GM19467 (cell line): Measurements from ENCODE around the gene BARX1.
"Not testable (repeated sequence)": the region's sequence is repeated elsewhere in the genome, so short reads cannot be mapped to it uniquely, and the experiment has no call there.

ENCODE experiments used
- ATAC-seq: cut with Tn5 transposase; IDR thresholded peaks from one replicate; pipeline ENCODE4 v1.9.1; 2021; ENCODE audit warnings: mild to moderate bottlenecking, moderate library complexity; ENCODE audit not compliant: unreplicated experiment

BARX1 gene

DNA sequence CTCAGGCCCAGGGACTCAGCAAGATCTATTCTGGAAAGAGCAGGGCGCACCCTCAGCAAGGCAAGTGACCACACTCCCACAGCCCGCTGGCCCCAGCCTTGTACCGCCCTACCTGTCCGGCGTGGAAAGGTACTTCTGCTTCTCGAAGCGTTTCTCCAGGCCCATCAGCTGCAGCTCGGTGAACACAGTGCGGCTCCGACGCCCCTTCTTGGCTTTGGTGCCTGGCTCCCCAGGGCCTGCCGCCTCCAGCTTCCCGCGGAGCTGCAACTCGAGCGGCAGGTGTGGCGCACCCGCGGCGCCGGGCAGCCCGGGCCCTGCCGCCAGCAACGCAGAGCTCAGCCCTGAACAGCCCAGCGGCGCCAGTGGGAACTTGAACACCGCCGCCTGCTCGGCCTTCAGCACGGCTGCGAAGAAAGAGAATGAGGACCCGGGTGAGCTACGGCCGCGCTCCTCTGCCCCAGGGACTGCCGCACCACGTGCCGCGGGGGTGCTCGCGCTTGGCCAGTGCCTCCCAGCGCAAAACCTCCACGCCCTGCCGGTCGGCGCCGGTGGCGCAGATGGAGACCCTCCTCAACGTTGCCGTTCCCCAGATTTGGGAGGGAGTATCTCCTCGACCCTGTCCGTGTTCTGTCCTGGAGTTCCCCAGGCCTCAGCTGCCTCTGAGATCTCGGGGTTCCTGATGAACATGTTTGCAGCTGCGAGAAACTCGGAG lies 2.2 kb downstream of the BARX1 start:
- ATAC-seq: no peak

DNA sequence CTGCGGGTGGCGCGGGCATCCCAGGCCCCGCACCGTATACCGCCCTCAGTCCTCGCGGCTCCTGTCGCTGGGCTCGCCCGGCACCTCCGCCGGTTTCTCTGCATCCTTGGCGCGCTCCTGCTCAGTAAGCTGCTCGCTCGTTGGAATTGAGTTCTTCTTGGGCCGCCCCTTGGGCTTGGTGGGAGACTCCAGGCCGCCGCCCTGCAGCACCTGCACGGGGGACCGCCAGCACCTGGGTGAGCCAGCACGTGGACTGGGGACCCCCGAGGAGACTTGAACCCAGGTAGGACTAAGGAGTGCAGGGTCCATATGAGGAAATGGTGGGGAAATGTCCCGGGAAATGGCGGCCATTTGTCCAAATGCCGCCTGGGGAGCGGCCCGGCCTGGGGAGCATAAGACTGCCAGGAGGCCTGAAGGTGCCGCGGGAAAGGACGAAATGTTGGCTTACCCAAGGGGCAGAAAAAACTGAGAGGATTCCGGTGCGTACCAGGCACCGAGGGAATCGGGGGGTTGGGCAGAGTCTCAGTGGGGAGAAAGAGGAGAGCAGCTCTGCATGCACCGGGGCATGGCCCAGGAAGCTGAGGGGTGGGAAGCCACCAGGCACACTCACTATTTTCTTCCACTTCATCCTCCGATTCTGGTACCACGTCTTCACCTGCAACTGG lies 2.9 kb downstream of the BARX1 start:
- no peak for ATAC-seq

DNA sequence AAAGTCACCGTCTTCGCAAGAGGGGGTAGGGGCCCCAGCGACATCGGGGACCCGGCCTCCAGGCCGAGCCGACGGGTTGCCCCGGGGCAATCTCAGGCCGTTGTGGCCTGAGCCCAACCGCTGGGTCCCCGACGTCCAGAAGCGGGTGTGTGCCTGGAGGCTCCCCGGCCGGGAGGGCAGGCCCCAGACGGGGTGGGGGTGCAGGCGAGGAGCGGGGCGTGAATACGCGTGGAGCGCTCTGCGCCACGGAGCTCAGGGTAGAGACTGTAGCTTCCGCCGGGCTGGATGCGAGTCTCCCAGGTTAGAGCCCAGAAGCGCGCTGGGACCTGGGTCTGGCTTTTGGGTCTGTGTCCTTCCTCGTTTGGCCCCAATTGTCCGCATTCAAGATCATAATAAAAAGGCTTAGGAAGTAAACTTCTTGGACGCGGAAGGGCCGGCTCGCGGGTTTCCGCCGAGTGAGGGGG lies 3.5 kb downstream of the BARX1 start:
- no peak for ATAC-seq

DNA sequence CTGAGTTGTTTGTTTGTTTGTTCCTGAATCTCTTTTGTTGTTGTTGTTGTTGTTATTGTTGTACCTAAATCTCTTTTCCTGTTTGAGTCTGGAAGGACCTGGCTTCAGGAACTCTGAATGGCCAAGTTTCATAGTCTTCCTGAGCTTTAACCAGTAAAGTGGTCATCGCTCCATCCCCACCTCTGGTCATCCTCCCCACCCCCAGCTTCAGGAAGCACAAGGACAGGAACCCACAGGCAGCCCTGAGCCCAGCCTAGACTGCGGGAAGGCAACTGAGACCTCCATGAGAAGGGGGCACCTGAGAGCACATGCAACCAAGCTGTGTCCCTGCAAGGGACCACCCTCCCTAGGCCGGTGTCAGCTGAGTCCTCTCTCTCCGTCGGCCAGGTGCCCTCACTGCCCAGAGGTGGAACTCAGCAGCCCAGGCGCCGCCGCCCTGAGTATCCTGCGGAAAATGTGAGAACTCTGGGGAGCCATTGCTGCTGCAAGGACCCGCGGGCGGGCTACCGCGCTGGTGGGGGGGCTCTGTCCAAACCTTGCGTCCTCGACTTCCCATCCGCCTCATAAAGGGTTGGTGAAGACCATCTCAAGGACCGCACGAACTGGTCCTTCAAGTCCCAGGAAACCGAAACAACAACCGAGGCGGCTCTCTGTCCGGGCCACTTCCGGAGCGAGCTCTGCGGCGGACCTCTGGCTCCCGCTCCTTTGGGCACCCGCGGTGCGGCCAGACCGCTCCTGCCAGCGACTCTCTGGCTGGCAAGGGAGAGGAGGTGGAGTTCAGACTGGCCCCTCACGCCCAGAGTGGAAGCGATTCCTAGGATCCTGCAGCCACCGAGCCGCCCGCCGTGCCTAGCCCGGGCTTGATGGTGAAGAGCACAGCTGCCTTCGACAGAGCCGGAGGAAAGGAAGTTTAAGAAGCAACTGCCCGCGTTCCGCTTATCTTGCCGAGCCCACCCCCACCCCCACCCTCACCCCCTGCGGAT lies 4.2 kb downstream of the BARX1 start:
- no peak for ATAC-seq

DNA sequence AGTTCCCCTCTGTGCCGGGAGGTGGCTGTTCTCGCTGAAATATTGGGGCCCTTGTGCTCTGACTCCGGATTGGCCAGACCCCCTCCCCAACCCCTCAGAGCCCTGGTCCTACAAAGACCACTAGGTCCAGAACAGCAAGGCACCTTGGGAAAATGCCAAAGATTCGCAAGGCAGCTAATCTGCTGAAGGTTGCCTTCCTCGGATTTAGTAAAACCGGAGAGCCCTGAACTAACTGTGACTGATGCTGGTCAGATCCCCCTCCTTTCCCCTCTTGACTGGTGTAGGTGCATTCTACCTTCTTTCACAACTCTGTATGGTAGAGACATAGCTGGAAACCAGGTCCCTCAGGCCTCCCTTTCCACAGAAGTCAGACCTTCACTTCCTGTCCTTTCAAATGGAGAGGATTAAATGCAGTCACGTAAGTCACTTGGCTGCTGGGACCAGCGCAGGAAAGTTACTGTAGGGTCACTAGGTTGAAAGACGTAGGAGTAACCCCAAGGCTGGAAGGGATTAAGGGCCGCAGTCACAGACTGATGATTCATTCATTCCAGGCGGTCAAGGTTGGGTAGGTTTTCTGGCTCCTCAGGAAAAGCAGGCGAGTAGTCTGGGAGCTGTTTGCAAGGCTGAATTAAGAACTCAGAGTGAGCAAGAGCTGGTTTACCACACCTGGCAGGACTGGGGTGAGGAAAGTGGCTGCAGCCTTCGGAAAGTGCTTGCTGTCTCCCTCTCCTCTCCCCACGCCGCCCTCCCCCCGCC lies 5.3 kb downstream of the BARX1 start:
- ATAC-seq: no peak

DNA sequence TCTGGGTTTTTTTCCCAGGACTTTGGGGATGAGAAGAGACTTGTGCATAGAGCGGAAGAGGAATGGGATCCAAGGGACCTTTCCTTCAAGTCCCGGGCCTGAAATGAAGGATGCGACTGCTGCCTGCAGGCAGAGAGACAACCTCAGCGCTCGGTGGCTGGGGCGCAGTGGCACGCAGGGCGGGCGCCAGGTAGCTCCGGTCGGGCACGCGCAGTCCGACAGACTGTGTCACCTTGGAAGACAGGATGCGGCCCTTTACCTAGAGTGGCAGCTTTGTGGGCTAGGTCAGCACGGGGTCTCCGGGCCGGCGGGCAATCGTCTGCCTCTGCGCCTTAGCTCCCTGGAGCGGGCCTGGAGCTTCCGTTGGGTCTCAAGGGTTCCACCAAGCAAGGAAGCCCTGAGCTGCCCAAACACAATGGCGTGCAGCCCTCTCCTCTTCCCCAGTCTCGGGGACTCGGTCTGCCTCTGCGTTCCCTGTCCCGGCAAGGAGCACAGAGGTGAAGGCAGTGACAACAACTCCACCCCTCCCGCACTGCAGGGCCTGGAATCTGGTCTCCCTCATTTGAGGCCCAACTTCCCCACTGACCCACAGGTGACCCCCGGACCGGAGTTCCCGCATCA lies 6.0 kb downstream of the BARX1 start:
- no peak for ATAC-seq

DNA sequence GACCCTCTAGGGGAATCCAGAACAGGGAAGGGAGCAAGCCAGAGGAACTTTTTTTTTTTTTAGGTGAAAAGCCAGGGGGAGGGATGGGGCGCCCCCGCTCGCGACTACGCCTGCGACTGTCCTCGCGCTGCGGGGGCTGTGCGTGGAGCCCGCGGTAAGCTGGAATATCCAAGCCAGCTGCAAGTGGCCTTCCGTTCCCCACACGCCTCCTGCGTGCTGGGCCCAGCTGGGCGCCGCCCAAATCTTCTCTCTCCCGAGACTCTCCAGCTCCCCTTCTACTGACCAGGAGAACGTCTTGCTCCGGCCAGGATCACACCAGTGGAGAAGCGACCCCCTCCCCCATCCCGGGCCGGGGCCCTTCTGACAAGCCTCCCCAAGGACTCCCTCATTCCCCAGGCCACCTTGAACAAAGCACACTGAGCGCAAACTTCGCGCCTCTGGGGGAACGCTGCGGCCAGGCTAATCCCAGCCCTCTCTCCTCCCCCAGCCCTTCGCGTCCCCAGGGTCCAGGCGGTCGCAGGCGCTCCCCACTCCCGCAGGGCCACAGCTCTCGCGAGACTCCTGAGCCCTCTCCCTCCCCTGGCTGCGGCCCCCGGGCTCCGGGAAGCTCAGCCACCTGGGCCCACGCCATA lies 6.6 kb downstream of the BARX1 start:
- no peak for ATAC-seq

DNA sequence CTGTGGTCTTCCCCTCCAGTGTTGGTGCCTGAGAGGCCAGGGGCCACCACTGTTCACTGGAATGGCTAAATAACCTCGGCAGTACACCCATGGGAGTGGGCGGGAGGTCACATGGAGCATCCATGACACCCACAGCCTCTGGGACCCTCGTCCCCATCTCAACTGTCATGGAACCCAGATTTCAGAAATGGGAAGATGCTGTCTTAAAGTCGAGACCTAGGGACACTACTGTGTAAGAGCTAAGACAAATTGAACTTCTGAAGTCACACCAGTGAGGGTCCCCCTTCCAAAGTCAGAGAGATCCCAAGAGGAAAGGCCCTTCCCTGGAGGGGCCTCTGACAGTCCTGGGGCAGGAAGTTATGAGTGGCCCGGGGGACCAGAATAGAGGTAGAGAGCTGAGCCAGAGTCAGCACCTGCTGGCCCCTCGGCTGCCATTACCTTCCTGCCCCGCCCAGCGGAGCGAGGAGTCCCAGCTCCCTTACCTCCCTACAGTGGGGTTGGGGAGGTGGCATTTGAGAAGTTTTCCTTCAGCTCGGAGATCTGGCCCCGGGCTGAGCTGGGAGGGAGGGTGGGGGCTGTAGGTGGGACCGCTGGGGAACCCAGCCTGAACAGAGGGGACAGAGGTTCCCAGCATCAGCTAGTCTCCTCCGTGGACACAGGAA lies 7.6 kb downstream of the BARX1 start:
- no peak for ATAC-seq

DNA sequence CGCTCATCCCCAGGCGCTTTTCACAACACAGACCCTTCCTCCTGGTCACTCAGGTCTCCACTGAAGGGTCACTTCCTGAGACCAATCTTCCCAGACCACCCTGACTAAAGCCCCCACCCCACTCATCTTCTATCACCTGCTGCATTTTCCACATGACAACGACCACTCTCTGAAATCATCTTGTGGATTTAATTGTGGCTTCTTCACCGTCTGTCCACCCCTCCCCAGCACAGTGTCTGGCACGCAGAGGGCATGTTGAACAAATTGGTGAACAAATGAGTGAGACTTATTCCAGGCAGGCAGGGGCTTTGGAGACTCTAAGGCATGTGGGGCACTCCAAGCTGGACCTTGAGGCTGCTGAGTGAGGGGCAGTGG lies 8.8 kb downstream of the BARX1 start:
- ATAC-seq: no peak

DNA sequence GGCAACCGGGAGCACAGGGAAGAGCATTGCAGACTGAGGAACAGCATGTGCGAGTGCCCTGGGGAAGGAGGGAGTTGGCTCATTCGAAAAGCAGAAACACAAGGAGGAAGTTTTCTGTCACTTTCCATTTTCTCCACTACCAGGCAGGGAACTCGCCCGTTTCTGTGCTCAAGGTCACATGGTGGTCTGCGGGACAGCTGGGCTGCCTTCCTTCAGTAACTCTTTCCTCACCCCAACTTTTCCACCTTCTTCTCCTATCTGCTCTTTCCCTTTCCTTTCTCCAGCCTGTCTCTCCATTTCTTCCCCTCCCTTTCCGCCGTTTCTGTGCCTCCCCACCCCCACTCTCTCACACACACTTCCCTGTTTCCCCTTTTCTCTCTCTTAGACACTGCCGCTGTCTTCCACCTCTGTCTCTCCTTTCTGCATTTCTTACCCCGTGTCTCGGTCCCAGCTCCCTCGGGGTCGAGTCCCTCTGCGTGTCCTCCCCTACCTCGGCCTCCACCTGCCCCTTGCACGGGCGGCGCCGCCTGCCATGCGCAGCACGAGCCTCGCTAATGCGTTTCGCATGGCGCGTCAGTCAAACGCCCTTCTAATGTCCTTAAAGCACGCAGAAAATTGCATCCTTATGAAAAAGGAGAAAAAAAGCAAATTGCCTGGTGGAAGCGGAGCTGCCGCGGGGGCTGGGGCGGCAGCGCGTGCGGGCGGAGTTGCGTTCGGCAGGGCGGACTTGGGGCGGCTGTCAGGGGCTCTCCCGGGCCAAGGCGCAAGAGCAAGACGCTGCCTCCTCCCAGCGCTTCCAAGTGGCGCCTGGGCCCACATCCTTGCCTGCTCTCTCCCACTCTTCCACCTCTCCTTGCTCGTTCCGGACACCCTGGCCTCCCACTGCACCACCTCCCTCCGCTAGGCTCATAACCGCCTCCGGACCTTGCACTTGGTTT lies 9.5 kb downstream of the BARX1 start:
- no peak for ATAC-seq

DNA sequence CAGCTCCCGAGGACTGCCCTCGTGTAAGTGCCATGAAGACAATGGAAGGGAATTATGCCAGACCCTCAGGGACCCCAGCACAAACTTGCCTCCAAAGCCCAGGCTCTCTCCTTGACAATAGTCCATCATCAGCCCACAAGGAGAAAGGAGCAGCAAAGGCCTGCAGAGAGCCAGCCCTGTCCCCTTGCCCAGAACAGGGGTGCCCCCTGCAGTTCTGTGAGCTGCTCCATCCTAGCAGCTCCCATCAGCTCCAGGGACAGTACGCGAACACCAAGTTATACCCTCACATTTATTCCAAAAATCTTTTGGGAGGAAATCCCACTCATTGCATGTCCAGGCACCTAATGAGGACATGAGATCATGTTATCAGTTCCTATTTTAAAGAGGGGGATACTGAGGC lies 11.1 kb downstream of the BARX1 start:
- ATAC-seq: no peak

DNA sequence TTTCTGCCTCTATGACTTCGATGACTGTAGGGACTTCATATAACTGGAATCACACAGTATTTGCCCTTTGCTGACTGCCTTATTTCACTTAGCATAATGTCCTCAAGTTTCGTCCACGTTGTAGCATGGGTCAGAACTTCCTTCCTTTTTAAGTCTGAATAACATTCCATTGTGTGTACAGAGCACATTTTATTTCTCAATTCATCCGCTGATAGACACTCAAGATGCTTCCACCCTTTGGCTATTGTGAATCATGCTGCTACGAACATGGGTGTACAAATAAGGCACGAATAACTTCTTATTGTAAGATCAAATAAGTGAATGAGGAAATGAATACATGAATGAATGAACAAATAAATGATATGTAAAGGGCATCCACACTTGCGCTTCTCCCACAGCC lies 13.0 kb downstream of the BARX1 start:
- ATAC-seq: no peak

DNA sequence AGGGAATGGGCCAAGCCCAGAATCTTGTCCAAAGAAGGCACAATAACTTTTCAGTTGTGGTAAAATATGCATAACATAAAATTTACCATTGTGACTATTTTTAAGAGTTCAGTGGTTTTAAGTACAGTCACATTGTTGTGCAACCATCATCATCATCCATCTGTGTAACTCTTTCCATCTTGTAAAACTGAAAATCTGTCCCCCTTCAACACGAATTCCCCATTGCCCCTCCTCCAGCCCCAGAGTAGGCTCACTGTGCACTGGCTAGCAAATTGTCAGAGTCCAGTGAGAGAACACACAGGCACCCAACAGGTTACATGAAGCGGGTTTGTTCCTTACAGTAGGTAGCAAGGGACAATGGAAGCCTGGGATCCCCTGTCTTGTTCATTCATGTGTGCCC lies 13.7 kb downstream of the BARX1 start:
- no peak for ATAC-seq

DNA sequence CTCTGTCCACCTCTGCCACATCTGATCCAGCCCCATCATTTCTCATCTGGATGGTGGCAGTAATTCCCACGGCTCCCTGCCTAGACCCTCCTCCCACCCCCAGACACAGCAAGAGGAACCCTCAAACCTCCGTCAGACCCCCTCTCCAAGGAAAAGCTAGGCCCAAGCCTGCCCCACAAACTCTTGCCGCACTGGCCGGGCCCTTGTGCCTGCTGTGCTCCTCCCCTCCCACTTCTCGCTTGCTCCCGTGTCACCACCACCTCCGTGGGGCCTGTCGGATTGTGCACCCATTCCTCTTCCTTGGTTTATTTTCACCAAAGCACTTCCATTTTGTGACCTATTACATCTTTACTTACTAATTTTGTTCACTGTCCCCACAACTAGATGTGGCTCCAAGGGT lies 14.2 kb downstream of the BARX1 start:
- no peak for ATAC-seq

DNA sequence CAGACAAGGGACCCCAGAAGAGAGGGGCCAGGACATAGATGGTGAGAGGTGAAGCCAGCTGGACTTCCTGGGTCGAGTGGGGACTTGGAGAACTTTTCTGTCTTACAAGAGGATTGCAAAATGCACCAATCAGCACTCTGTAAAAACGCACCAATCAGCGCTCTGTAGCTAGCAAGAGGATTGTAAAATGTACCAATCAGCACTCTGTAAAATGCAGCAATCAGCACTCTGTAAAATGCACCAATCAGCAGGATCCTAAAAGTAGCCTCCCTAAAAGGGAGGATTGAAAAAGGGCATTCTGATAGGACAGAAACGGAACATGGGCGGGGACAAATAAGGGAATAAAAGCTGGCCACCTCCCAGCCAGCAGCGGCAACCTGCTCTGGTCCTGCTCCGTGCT lies 15.6 kb downstream of the BARX1 start:
- not testable (repeated sequence) for ATAC-seq

DNA sequence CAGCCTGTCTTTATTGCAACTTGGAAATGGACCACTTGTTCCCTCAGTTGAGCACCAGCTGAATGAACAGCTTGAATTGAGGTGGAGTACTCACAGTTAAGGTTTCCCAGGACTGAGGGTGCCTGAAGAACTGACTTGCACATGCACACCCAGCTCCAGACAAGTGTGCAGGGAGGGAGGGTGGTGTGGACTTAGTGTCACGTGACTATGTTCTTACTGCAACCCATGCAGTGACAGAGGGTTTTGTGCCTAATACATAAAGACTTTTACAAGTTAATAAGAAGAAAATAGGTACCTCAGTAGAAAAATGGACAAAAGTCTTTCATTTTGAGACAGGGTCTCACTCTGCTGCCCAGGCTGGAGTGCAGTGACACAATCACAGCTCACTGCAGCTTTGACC lies 18.0 kb downstream of the BARX1 start:
- no peak for ATAC-seq

DNA sequence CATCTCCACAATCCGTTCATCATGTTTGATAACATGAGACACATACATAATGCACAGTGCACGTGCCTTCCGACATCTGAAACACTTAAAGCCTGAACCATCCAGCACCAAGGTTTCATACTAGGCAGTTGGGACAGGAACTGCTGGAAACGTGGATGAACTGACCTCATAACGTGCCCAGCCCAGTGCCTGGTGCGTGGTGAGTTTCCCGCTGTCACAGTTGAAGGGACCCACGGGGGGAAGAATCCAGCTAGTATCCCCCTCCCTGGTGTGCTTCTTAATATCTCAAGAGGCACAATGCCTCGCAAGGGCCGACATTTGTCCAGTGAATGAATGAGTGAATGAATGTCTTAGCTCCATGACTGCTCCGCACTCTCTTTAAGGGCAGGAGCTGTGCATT lies 23.2 kb downstream of the BARX1 start:
- no peak for ATAC-seq

DNA sequence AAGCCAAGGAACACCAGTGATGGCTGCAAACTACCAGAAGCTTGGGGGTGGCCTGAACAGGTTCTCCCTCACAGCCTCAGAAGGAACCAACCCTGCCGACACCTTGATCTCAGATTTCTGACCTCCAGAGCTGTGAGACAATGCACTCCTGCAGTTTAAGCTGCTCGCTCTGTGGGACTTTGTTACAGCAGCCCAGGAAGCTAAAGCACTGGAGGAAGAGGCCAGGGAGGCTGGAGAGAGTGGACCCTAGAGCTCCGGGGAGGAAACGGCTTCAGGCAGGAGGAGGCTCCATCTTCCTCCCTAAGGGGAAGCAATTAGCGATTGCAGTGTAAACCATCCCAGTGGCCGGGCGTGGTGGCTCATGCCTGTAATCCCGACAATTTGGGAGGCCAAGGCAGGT lies 25.1 kb downstream of the BARX1 start:
- no peak for ATAC-seq
